Vagina (tissue), 2 donors: ENCODE data around the gene GRHPR. TPM values are rescaled to one million over a fixed set of nuclear protein-coding genes. Genes with fewer than 3 reads are reported as not detected.
"Not testable (repeated sequence)": the region's sequence is repeated elsewhere in the genome, so short reads cannot be mapped to it uniquely, and the experiment has no call there.

ENCODE experiments used
- DNase-seq, 2 donors: peaks; one replicate each; pipeline ENCODE4 v3.0.0-alpha.2; 2017; ENCODE audit errors: extremely low spot score in 2 of 2
- H3K27ac ChIP-seq: fragments of 200-600 bp; sonication (generic); one replicate; pipeline ENCODE4 v1.5.1; 2019
- H3K27me3 ChIP-seq: fragments of 200-600 bp; sonication (generic); one replicate; pipeline ENCODE4 v1.5.1; 2019
- H3K36me3 ChIP-seq, 2 donors: fragments of 200-600 bp; sonication (generic); one replicate each; pipeline ENCODE4 v1.5.1; 2017 to 2019
- H3K4me1 ChIP-seq: fragments of 200-600 bp; sonication (generic); one replicate; pipeline ENCODE4 v1.5.1; 2019
- H3K4me3 ChIP-seq, 2 donors: fragments of 200-600 bp; sonication (generic); 1 replicate in 1 of 2; 2 replicates in 1 of 2; pipeline ENCODE4 v1.5.1; 2016 to 2019
- H3K9me3 ChIP-seq: fragments of 200-600 bp; sonication (generic); one replicate; pipeline ENCODE4 v1.5.1; 2019
- CTCF ChIP-seq, 3 experiments: fragments of 450-650 bp in 2 of 3; fragments of 200-600 bp in 1 of 3; sonication (generic) in 1 of 3; IDR thresholded peaks; one replicate each; pipeline ENCODE4 v1.5.1; 2017 to 2019; ENCODE audit warnings: antibody characterized with exemption in 3 of 3, mild to moderate bottlenecking in 2 of 3, moderate library complexity in 2 of 3
- POLR2A ChIP-seq, 2 donors: fragments of 450-650 bp; IDR thresholded peaks; one replicate each; pipeline ENCODE4 v1.6.1; 2017; ENCODE audit warnings: antibody characterized with exemption in 2 of 2, mild to moderate bottlenecking in 2 of 2, moderate library complexity in 2 of 2
- POLR2AphosphoS5 ChIP-seq, 2 donors: sonication (generic); formaldehyde crosslinking; IDR thresholded peaks; one replicate each; pipeline ENCODE4 v1.9.0; 2017; ENCODE audit warnings: antibody characterized with exemption in 2 of 2, mild to moderate bottlenecking in 2 of 2, low read depth in 1 of 2; ENCODE audit not compliant: insufficient read depth in 1 of 2
- intact Hi-C: fragments of 100-400 bp; cut with DNase I; formaldehyde crosslinking; loops from one replicate; pipeline ENCODE4 v1.15.1; 2023
- total RNA-seq: library from RNA; depleted of rRNA; stranded (reverse); fragments of >200 nt; gene quantifications from one replicate; pipeline ENCODE4 v1.2.3, GENCODE V29; 2016

The GRHPR gene
- total RNA-seq, 1 donor from 2014 or later = 134 TPM

GRCh38 chr9:37390759-37391158, 31.7 kb upstream of the GRHPR start:
- DNase-seq = no peak
- Histone ChIP-seq H3K9me3 (no peaks in the 10 kb centered on the region), H3K4me1 (no peaks in the 10 kb centered on the region), H3K4me3 (no peak overlapping the region), H3K27me3 (no peaks in the 10 kb centered on the region), H3K36me3 (no peaks in the 10 kb centered on the region), H3K27ac (no peak overlapping the region)
- TF ChIP-seq CTCF (IDR thresholded peaks at IDR 0.05) = no peak
- no peak for TF ChIP-seq POLR2A (IDR thresholded peaks at IDR 0.05)
- no peak for TF ChIP-seq POLR2AphosphoS5 (IDR thresholded peaks at IDR 0.05; ENCODE audit: insufficient read depth in 1 of 2, low read depth in 1 of 2)
- intact Hi-C loops = no loop called here

GRCh38 chr9:37392272-37392671, 30.2 kb upstream of the GRHPR start:
- H3K4me3 ChIP-seq = no peak overlapping the region
- no peaks in the 10 kb centered on the region for H3K4me1 ChIP-seq
- intact Hi-C loops = no loop called here
- H3K27ac ChIP-seq = no peak overlapping the region
- H3K27me3 ChIP-seq = no peaks in the 10 kb centered on the region
- TF ChIP-seq POLR2A (IDR thresholded peaks at IDR 0.05) (no peak), POLR2AphosphoS5 (IDR thresholded peaks at IDR 0.05; ENCODE audit: insufficient read depth in 1 of 2, low read depth in 1 of 2) (no peak), CTCF (IDR thresholded peaks at IDR 0.05) (no peak)
- H3K9me3 ChIP-seq = no peaks in the 10 kb centered on the region
- DNase-seq = no peak
- no peaks in the 10 kb centered on the region for H3K36me3 ChIP-seq

GRCh38 chr9:37395229-37395628, 27.3 kb upstream of the GRHPR start:
- H3K9me3 ChIP-seq = no peaks in the 10 kb centered on the region
- intact Hi-C loops = no loop called here

GRCh38 chr9:37395663-37396062, 26.8 kb upstream of the GRHPR start:
- DNase-seq = no peak
- intact Hi-C loops = no loop called here
- no peak overlapping the region for H3K4me3 ChIP-seq
- no peaks in the 10 kb centered on the region for H3K4me1 ChIP-seq
- TF ChIP-seq CTCF (IDR thresholded peaks at IDR 0.05) = no peak
- TF ChIP-seq POLR2A (IDR thresholded peaks at IDR 0.05) = no peak
- no peak for TF ChIP-seq POLR2AphosphoS5 (IDR thresholded peaks at IDR 0.05; ENCODE audit: insufficient read depth in 1 of 2, low read depth in 1 of 2)
- H3K9me3 ChIP-seq = no peaks in the 10 kb centered on the region
- no peaks in the 10 kb centered on the region for H3K36me3 ChIP-seq
- no peaks in the 10 kb centered on the region for H3K27me3 ChIP-seq
- H3K27ac ChIP-seq = no peak overlapping the region

More at GRCh38 chr9:37395229-37395628, 27.3 kb upstream of the GRHPR start:
- Histone ChIP-seq H3K4me1 (no peaks in the 10 kb centered on the region), H3K27ac (no peak overlapping the region), H3K36me3 (no peaks in the 10 kb centered on the region), H3K27me3 (no peaks in the 10 kb centered on the region), H3K4me3 (no peak overlapping the region)
- DNase-seq = no peak
- TF ChIP-seq POLR2AphosphoS5 (IDR thresholded peaks at IDR 0.05; ENCODE audit: insufficient read depth in 1 of 2, low read depth in 1 of 2) (no peak), CTCF (IDR thresholded peaks at IDR 0.05) (no peak), POLR2A (IDR thresholded peaks at IDR 0.05) (no peak)

GRCh38 chr9:37397948-37398347, 24.5 kb upstream of the GRHPR start:
- H3K4me3 ChIP-seq, intact Hi-C loops, H3K36me3 ChIP-seq, H3K4me1 ChIP-seq, H3K27ac ChIP-seq, H3K27me3 ChIP-seq, H3K9me3 ChIP-seq, DNase-seq: not testable (repeated sequence)
